ENCODE data around the gene POC5.
"Not testable (repeated sequence)": the region's sequence is repeated elsewhere in the genome, so short reads cannot be mapped to it uniquely, and the experiment has no call there.

Gene POC5

DNA sequence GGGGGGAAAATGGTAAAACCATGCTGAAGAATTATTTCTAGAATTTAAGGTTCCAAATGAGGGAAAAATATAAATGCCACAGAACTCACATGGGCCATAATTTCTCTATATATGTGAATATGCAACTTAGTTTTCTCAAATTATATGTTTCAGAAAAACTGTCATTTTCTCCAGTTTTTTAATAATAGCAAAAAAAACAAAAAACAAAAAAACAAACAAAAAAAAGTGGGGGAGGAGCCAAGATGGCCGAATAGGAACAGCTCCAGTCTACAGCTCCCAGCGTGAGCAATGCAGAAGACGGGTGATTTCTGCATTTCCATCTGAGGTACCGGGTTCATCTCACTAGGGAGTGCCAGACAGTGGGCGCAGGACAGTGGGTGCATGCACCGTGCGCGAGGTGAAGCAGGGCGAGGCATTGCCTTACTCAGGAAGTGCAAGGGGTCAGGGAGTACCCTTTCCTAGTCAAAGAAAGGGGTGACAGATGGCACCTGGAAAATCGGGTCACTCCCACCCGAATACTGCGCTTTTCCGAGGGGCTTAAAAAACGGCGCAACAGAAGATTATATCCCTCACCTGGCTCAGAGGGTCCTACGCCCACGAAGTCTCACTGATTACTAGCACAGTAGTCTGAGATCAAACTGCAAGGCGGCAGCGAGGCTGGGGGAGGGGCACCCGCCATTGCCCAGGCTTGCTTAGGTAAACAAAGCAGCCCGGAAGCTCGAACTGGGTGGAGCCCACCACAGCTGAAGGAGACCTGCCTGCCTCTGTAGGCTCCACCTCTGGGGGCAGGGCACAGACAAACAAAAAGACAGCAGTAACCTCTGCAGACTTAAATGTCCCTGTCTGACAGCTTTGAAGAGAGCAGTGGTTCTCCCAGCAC lies 21.5 kb downstream of the POC5 start:
- H3K9me3 ChIP-seq (ENCODE audit: control insufficient read depth, low read length); H3K4me3 ChIP-seq (ENCODE audit: low read length); H3K36me3 ChIP-seq (ENCODE audit: control insufficient read depth, insufficient read depth, low read length); H3K4me1 ChIP-seq (ENCODE audit: control insufficient read depth, insufficient read depth, low read length); H3K27me3 ChIP-seq (ENCODE audit: control insufficient read depth, insufficient read depth, low read length); H3K9ac ChIP-seq (ENCODE audit: low read length): not testable (repeated sequence)

DNA sequence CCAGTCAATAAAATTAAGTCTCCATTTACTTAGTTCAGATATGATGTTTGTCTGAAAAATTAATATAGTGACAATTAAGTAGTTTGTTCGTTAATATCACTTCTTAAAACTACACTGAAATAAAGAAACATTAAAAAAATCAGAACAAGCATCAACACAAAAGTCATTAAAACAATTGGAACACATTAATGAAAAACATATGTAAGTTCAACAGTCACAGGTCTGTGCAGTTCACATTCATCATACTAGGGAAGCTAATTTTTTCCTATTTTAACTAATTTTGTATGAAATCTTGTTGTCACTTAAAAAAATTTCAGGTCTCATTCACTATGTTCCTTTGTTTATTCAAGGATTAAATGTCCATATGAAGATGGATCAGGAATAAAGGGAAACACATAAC lies 22.5 kb downstream of the POC5 start:
- no peaks in the 10 kb centered on the region for H3K36me3 ChIP-seq (ENCODE audit: control insufficient read depth, insufficient read depth, low read length)

DNA sequence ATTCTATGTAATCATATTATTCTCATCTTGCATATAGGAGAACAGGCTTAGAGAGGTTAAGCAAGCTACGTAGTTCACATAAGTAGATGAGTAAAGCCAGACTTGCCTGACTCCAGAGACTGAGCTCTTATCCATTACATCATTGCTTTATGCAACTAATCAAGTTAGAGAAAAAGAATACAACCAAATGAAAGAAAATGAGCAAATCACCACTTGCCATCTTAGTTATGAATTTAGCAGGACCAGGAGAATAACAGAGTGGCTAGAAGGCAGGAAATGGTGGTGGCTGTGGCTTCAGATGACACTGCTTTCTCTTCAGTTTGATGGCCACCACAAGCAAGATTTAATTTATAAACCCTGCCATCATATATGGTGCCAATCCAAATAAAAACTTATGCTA lies 26.6 kb downstream of the POC5 start:
- Histone ChIP-seq H3K27me3 (ENCODE audit: control insufficient read depth, insufficient read depth, low read length) (no peaks in the 10 kb centered on the region), H3K4me3 (ENCODE audit: low read length) (no peak overlapping the region), H3K9ac (ENCODE audit: low read length) (no peak overlapping the region), H3K4me1 (ENCODE audit: control insufficient read depth, insufficient read depth, low read length) (no peaks in the 10 kb centered on the region), H3K36me3 (ENCODE audit: control insufficient read depth, insufficient read depth, low read length) (no peaks in the 10 kb centered on the region), H3K9me3 (ENCODE audit: control insufficient read depth, low read length) (no peaks in the 10 kb centered on the region)

More for the DNA sequence above, 22.5 kb downstream of the POC5 start:
- Histone ChIP-seq H3K4me1 (ENCODE audit: control insufficient read depth, insufficient read depth, low read length) (no peaks in the 10 kb centered on the region), H3K4me3 (ENCODE audit: low read length) (no peak overlapping the region), H3K9me3 (ENCODE audit: control insufficient read depth, low read length) (no peaks in the 10 kb centered on the region), H3K9ac (ENCODE audit: low read length) (no peak overlapping the region), H3K27me3 (ENCODE audit: control insufficient read depth, insufficient read depth, low read length) (no peaks in the 10 kb centered on the region)

DNA sequence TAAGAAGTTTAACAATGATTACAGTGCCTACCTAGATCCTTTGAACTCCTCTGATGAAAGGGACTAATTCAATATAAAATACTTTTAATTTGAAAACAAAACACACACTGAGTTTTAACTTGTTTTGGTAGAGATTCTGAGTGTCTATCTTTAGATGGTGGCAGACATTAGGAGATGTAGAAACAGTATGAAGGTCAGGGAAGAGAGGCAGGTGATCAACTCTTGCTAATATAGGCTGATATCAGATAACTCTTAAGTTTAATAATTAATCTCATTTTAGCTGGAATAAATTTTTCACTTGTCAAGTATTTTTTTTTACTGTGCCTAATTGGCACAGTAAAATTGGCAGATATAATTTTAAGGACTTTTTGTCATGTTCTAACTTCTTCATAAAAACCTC lies 30.8 kb downstream of the POC5 start:
- H3K27me3 ChIP-seq (ENCODE audit: control insufficient read depth, insufficient read depth, low read length): no peaks in the 10 kb centered on the region
- H3K4me1 ChIP-seq (ENCODE audit: control insufficient read depth, insufficient read depth, low read length): no peaks in the 10 kb centered on the region
- H3K9me3 ChIP-seq (ENCODE audit: control insufficient read depth, low read length): no peaks in the 10 kb centered on the region
- H3K36me3 ChIP-seq (ENCODE audit: control insufficient read depth, insufficient read depth, low read length): no peaks in the 10 kb centered on the region
- H3K9ac ChIP-seq (ENCODE audit: low read length): no peak overlapping the region
- no peak overlapping the region for H3K4me3 ChIP-seq (ENCODE audit: low read length)

DNA sequence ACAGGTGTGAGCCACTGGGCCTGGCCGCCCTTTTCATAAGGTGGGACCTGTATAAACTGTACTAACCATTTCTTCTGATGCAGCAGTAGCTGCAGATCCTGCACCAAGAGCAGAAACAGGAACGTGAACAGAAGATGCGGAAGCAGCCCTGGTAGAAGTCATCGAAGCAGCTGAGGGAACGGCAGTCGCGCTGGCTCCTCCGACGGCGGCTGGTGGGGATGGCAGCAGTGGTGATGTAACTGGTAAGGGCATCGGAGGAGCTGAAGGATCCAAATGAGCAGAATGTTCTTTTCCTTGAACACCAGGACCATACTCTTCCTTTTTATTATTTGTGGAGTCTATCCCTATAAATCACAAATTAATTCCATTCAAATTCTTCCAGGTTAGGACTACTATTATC lies 32.1 kb downstream of the POC5 start:
- Histone ChIP-seq H3K36me3 (ENCODE audit: control insufficient read depth, insufficient read depth, low read length) (no peaks in the 10 kb centered on the region), H3K9ac (ENCODE audit: low read length) (no peak overlapping the region), H3K4me3 (ENCODE audit: low read length) (no peak overlapping the region), H3K27me3 (ENCODE audit: control insufficient read depth, insufficient read depth, low read length) (no peaks in the 10 kb centered on the region), H3K4me1 (ENCODE audit: control insufficient read depth, insufficient read depth, low read length) (no peaks in the 10 kb centered on the region), H3K9me3 (ENCODE audit: control insufficient read depth, low read length) (no peaks in the 10 kb centered on the region)

DNA sequence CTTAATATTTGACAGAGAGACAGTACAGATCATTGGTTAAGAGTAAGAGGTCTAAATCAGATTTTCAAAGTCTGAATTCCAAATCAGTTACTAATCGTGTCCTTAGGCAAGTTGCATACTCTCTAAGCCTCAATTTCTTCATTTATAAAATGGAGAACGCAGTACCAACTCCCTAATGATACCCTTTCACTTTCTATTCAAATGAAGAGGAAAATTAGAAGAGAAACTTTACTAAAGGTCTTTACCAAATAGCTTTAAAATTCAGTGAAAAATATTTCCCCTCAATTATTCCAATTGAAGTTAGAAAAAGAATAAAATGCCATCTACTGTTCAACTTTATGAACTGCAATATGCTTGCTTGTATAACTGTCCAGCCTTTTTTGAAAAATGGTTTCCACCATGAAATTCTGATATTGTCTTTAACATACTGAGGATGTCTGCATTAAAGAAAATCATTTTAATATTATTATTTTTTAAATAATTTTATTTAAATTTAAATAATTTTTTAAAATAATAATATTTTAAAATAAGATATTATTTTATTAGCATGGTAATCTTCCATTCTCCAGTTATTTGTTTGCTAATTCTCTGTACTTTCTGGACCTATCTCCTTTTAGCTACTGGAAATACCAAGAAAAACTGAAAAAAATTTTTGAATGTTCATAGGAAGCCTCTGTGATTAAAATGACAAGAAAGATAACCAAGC lies 36.0 kb downstream of the POC5 start:
- Histone ChIP-seq H3K9me3 (ENCODE audit: control insufficient read depth, low read length) (no peaks in the 10 kb centered on the region), H3K36me3 (ENCODE audit: control insufficient read depth, insufficient read depth, low read length) (no peaks in the 10 kb centered on the region), H3K27me3 (ENCODE audit: control insufficient read depth, insufficient read depth, low read length) (no peaks in the 10 kb centered on the region), H3K4me3 (ENCODE audit: low read length) (no peak overlapping the region), H3K9ac (ENCODE audit: low read length) (no peak overlapping the region), H3K4me1 (ENCODE audit: control insufficient read depth, insufficient read depth, low read length) (peaks cover 4% of the 10 kb centered on the region)

DNA sequence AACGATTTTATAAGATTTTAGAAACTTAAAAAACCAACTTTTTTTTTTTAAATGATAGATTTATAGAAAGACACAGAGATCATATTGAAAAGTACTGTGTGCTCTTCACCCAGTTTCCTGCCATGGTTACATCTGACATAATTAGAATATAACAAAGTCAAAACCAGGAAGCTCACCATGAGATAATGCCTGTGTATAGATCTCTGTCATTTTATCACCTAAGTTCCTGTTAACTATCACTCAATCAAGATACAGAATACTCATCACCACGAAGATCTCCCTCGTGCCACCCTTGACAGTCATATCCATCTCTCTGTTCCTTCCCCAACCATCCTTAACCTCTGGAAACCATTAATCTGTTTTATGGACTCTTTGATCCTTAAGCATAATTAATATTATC lies 39.1 kb downstream of the POC5 start:
- Histone ChIP-seq H3K4me3 (ENCODE audit: low read length) (no peak overlapping the region), H3K27me3 (ENCODE audit: control insufficient read depth, insufficient read depth, low read length) (no peaks in the 10 kb centered on the region), H3K4me1 (ENCODE audit: control insufficient read depth, insufficient read depth, low read length) (peaks cover 4% of the 10 kb centered on the region), H3K9me3 (ENCODE audit: control insufficient read depth, low read length) (no peaks in the 10 kb centered on the region), H3K9ac (ENCODE audit: low read length) (no peak overlapping the region), H3K36me3 (ENCODE audit: control insufficient read depth, insufficient read depth, low read length) (no peaks in the 10 kb centered on the region)

DNA sequence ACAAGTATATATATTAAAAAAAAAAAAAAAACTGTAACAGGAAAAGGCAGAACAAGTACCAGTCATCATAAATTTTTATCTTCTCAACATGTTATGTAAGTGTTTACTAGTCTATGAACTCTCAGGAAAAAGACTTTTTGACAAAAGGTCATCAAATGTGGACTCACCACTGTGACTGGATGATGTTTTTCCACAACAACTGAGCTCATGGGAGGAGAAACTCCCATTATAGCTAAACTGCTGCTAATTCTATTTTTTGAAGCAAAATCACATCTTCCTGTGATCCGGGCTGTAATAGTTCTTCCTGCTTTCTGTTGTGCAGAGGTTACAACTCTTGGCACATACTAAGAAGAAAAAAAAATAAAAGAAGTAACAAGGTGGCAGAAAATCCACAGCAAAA lies 39.6 kb downstream of the POC5 start:
- H3K9ac ChIP-seq (ENCODE audit: low read length): no peak overlapping the region
- no peaks in the 10 kb centered on the region for H3K36me3 ChIP-seq (ENCODE audit: control insufficient read depth, insufficient read depth, low read length)
- H3K4me1 ChIP-seq (ENCODE audit: control insufficient read depth, insufficient read depth, low read length): peaks cover 4% of the 10 kb centered on the region
- no peaks in the 10 kb centered on the region for H3K9me3 ChIP-seq (ENCODE audit: control insufficient read depth, low read length)
- no peak overlapping the region for H3K4me3 ChIP-seq (ENCODE audit: low read length)
- no peaks in the 10 kb centered on the region for H3K27me3 ChIP-seq (ENCODE audit: control insufficient read depth, insufficient read depth, low read length)

DNA sequence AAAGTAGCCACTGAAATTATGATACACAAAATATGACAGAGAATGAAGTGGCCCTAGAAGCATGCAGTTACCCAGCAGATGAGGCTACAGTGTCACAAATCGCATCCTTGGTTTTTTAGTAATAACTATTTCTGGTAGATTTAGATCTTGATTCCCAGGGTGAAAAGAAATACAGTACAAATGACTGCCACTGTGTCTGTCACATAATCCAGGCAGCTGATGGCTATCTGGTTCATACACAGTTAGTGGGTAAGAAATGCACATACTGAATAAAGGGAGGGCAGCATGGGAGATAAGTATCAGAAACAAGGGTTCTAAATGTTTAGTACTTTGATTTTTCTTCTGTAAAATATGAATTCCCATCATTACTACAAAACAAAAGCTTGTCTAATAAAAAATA lies 41.5 kb downstream of the POC5 start:
- H3K27me3 ChIP-seq (ENCODE audit: control insufficient read depth, insufficient read depth, low read length): no peaks in the 10 kb centered on the region
- H3K36me3 ChIP-seq (ENCODE audit: control insufficient read depth, insufficient read depth, low read length): no peaks in the 10 kb centered on the region
- H3K4me3 ChIP-seq (ENCODE audit: low read length): no peak overlapping the region
- no peaks in the 10 kb centered on the region for H3K9me3 ChIP-seq (ENCODE audit: control insufficient read depth, low read length)
- no peak overlapping the region for H3K9ac ChIP-seq (ENCODE audit: low read length)
- H3K4me1 ChIP-seq (ENCODE audit: control insufficient read depth, insufficient read depth, low read length): peaks cover 4% of the 10 kb centered on the region

DNA sequence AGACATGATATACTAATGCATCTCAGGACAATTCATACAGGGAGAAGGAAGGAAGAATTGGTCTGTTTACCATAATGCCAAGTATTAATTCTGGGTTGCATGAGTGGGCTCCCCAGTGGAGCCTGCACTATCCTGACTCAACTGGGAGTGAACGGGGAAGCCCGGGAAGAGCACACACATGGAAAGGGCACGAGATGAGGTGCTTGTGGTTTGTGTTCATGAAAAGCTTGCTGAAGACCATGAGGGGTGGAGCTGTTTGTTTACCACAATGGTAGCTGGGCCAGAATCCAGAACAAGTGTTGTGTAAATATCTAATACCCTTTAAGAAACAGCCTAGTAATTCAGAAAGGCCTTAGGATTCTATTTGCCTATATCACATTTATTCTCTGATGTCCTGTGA lies 44.6 kb downstream of the POC5 start:
- H3K9ac ChIP-seq (ENCODE audit: low read length): no peak overlapping the region
- H3K27me3 ChIP-seq (ENCODE audit: control insufficient read depth, insufficient read depth, low read length): no peaks in the 10 kb centered on the region
- no peaks in the 10 kb centered on the region for H3K36me3 ChIP-seq (ENCODE audit: control insufficient read depth, insufficient read depth, low read length)
- H3K4me3 ChIP-seq (ENCODE audit: low read length): no peak overlapping the region
- H3K9me3 ChIP-seq (ENCODE audit: control insufficient read depth, low read length): no peaks in the 10 kb centered on the region
- H3K4me1 ChIP-seq (ENCODE audit: control insufficient read depth, insufficient read depth, low read length): peaks cover 9% of the 10 kb centered on the region

DNA sequence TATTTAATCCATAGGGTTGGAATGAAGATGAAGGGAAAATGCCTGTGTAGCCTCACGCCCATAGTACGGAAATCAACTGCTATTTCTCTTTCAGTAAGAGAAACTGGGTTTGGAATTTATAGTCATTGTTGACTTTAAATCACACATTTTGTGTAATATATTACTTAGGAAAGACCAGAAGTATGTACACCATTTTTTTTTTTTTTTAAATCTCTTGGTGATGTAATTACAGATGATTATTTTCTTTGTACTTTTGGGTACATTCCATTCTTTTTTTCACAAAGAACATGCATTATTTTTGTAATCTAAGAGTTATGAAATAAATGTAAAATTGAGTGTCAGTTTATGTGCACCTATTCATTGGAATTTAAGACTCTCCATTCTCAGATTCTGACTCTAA lies 45.7 kb downstream of the POC5 start:
- Histone ChIP-seq H3K4me1 (ENCODE audit: control insufficient read depth, insufficient read depth, low read length) (peaks cover 8% of the 10 kb centered on the region), H3K9me3 (ENCODE audit: control insufficient read depth, low read length) (no peaks in the 10 kb centered on the region), H3K27me3 (ENCODE audit: control insufficient read depth, insufficient read depth, low read length) (no peaks in the 10 kb centered on the region), H3K36me3 (ENCODE audit: control insufficient read depth, insufficient read depth, low read length) (no peaks in the 10 kb centered on the region), H3K9ac (ENCODE audit: low read length) (no peak overlapping the region), H3K4me3 (ENCODE audit: low read length) (no peak overlapping the region)

DNA sequence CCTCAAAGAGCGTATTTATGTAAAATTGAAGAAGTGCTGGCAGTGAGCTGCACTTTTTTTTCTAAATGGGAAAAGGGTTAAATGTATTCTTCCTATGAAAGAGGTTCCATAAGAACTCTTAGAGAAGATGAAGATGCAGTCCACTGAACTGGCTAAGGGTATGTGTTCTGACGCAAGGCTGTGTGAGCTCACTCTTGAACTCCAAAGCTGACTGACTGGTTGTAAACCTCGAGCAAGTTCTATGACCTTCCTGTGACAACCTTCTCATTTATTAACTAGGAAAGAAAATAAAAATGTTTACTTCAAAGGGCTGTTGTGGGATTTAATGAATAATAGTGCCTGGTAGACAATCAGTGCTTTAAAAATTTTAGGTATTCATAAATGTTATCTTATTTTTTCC lies 46.7 kb downstream of the POC5 start:
- Histone ChIP-seq H3K9me3 (ENCODE audit: control insufficient read depth, low read length) (no peaks in the 10 kb centered on the region), H3K36me3 (ENCODE audit: control insufficient read depth, insufficient read depth, low read length) (no peaks in the 10 kb centered on the region), H3K9ac (ENCODE audit: low read length) (no peak overlapping the region), H3K4me3 (ENCODE audit: low read length) (no peak overlapping the region), H3K4me1 (ENCODE audit: control insufficient read depth, insufficient read depth, low read length) (peaks cover 8% of the 10 kb centered on the region), H3K27me3 (ENCODE audit: control insufficient read depth, insufficient read depth, low read length) (no peaks in the 10 kb centered on the region)

Data from mucosa of stomach (tissue), 1 donor.